PC-9 (cell line): ENCODE measurements around the gene CEACAM18. TPM values are rescaled to one million over a fixed set of nuclear protein-coding genes. Genes with fewer than 3 reads are reported as not detected.

Source experiments
- BruUV-seq: library from RNA; stranded (reverse); fragments of 400-500 nt; replicated peaks from 2 replicates; lab custom pipeline; 2021; lab: Mats Ljungman, UMichigan
- CTCF ChIA-PET: fragments of 300-600 bp; sonication (Branson Sonifier 250); formaldehyde crosslinking; loops from one replicate; lab custom pipeline; 2022; ENCODE audit warnings: antibody characterized with exemption; lab: Charles Lee
- POLR2A ChIA-PET: fragments of 300-600 bp; sonication (Branson Sonifier 250); formaldehyde crosslinking; loops from one replicate; lab custom pipeline; 2022; ENCODE audit warnings: antibody characterized with exemption; ENCODE audit not compliant: unreplicated experiment; lab: Charles Lee
- DNase-seq, 2 experiments: peaks; one replicate each; pipeline versions ENCODE4 v3.0.0 to v3.0.0-alpha.2; 2015 to 2022; ENCODE audit warnings: mixed read lengths in 1 of 2
- H2AFZ ChIP-seq: fragments of 200-600 bp; sonication (generic); 2 replicates; pipeline ENCODE4 v1.8.1; 2017; ENCODE audit warnings: antibody characterized with exemption
- H3F3A ChIP-seq: fragments of 200-600 bp; sonication (generic); 2 replicates; pipeline ENCODE4 v1.8.1; 2017; ENCODE audit warnings: antibody characterized with exemption, mild to moderate bottlenecking, low read depth; ENCODE audit not compliant: insufficient read depth
- H3K27ac ChIP-seq: fragments of 200-600 bp; sonication (generic); 2 replicates; pipeline ENCODE4 v1.6.1; 2016; ENCODE audit warnings: mixed run types
- H3K27me3 ChIP-seq: fragments of 200-600 bp; sonication (generic); 2 replicates; pipeline ENCODE4 v1.6.1; 2016; ENCODE audit warnings: low read depth, mixed run types; ENCODE audit not compliant: insufficient read depth
- H3K36me3 ChIP-seq: fragments of 200-600 bp; sonication (generic); 2 replicates; pipeline ENCODE4 v1.6.1; 2016; ENCODE audit warnings: low read depth, mixed run types
- H3K4me1 ChIP-seq: fragments of 200-600 bp; sonication (generic); replicated peaks from 2 replicates; pipeline ENCODE4 v1.6.1; 2016; ENCODE audit warnings: mixed run types; ENCODE audit not compliant: insufficient read depth
- H3K4me2 ChIP-seq: fragments of 200-600 bp; sonication (generic); 2 replicates; pipeline ENCODE4 v1.6.1; 2017; ENCODE audit warnings: mixed run types
- H3K4me3 ChIP-seq: fragments of 200-600 bp; sonication (generic); 2 replicates; pipeline ENCODE4 v1.6.1; 2016; ENCODE audit warnings: mixed run types
- H3K79me2 ChIP-seq: fragments of 200-600 bp; sonication (generic); 2 replicates; pipeline ENCODE4 v1.6.1; 2017; ENCODE audit warnings: low read depth, mixed run types
- H3K9me2 ChIP-seq: fragments of 200-600 bp; sonication (generic); 2 replicates; pipeline ENCODE4 v1.8.1; 2017; ENCODE audit warnings: mild to moderate bottlenecking; ENCODE audit not compliant: insufficient read depth
- H3K9me3 ChIP-seq: fragments of 200-600 bp; sonication (generic); 2 replicates; pipeline ENCODE4 v1.8.1; 2016; ENCODE audit warnings: low read depth; ENCODE audit not compliant: insufficient read depth
- H4K20me1 ChIP-seq: fragments of 200-600 bp; sonication (generic); 2 replicates; pipeline ENCODE4 v1.8.1; 2017; ENCODE audit not compliant: insufficient read depth
- CTCF ChIP-seq: fragments of 200-600 bp; sonication (generic); conservative IDR thresholded peaks from 2 replicates; pipeline ENCODE4 v1.6.1; 2017; ENCODE audit warnings: mixed run types, antibody characterized with exemption, mild to moderate bottlenecking, moderate library complexity
- EZH2 ChIP-seq: fragments of 200-600 bp; sonication (generic); IDR thresholded peaks from 2 replicates; pipeline ENCODE4 v1.8.0; 2017; ENCODE audit warnings: antibody characterized with exemption, low read depth
- intact Hi-C: fragments of 100-400 bp; cut with micrococcal nuclease; formaldehyde crosslinking; loops from one replicate; pipeline ENCODE4 v1.10.0; 2022; ENCODE audit not compliant: unreplicated experiment
- total RNA-seq: library from RNA; stranded (reverse); gene quantifications from 2 replicates; pipeline ENCODE4 v1.2.3, GENCODE V29; 2021

The CEACAM18 gene
- total RNA-seq, 1 experiment from 2014 or later = not detected

- no peak for TF ChIP-seq CTCF
- TF ChIP-seq EZH2 = no peak
- H3K4me2 ChIP-seq = no peak overlapping the region
- H3K9me3 ChIP-seq = no peaks in the 10 kb centered on the region
- no peaks in the 10 kb centered on the region for H3K36me3 ChIP-seq
- peaks cover 4% of the 10 kb centered on the region; the same call in 1 of the 2 replicates for H4K20me1 ChIP-seq
- intact Hi-C loops = no loop called here
- no peaks in the 10 kb centered on the region for H3K4me1 ChIP-seq
- DNase-seq = no peak
- BruUV-seq = no TSS peak
- peaks cover 95% of the 10 kb centered on the region for H3K27me3 ChIP-seq
- H3K27ac ChIP-seq = no peak overlapping the region
- ChIA-PET CTCF (no interaction called here), POLR2A (no interaction called here)
- no peaks in the 10 kb centered on the region for H3K79me2 ChIP-seq
- no peak overlapping the region for H2AFZ ChIP-seq
- H3K9me2 ChIP-seq = no peaks in the 10 kb centered on the region
- no peaks in the 10 kb centered on the region for H3F3A ChIP-seq
- no peak overlapping the region for H3K4me3 ChIP-seq
These were observed 21.6 kb upstream of the CEACAM18 start for GRCh38 chr19:51456541-51457290.

DNA sequence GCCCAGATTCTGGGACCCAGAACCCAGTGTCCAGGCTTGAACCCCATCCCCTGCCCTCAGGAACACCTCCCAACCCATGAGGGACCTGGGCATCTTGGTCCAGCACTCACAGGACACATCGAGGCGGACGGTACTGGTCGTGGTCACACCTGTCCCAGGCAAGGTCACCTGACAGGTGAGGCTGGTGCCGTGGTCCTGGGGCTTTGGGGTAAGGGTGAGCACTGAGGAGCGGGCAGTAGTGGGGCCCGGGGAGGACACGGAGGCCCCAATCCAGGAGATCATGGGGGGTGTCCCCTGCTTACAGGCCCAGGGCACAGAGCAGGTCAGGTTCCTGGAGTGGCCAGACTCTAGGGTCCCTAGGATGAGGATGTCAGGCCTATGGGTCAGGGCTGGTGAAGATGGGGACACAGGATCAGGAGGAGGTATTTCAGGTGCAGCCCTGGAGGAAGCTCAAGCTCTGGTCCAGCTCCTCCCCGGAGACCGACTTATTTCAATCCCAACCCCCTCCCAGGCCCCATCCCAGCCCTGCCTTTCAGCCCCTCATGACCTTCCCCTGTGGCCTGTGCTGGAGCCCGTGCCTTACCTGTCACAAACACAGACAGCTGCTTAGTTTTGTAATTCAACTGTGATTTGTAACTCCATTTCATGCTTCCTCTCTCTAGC lies 20.9 kb upstream of the CEACAM18 start:
- H3K4me2 ChIP-seq = no peak overlapping the region
- ChIA-PET CTCF (interaction anchor here (0.6 kb wide), 1 partner anchor 754 kb away, joined by 7 read pairs; no protein-coding TSS in a partner anchor), POLR2A (no interaction called here)
- no peak overlapping the region for H3K27ac ChIP-seq
- H3F3A ChIP-seq = no peaks in the 10 kb centered on the region
- BruUV-seq = no TSS peak
- no peak for TF ChIP-seq CTCF
- no peak for TF ChIP-seq EZH2
- peaks cover 95% of the 10 kb centered on the region for H3K27me3 ChIP-seq
- H3K36me3 ChIP-seq = no peaks in the 10 kb centered on the region
- H3K4me1 ChIP-seq = no peaks in the 10 kb centered on the region
- H3K4me3 ChIP-seq = no peak overlapping the region
- no peaks in the 10 kb centered on the region for H3K79me2 ChIP-seq
- H3K9me3 ChIP-seq = no peaks in the 10 kb centered on the region
- no peak for DNase-seq
- H3K9me2 ChIP-seq = no peaks in the 10 kb centered on the region
- H2AFZ ChIP-seq = no peak overlapping the region
- H4K20me1 ChIP-seq = peaks cover 4% of the 10 kb centered on the region; the same call in 1 of the 2 replicates
- intact Hi-C loops = no loop called here

DNA sequence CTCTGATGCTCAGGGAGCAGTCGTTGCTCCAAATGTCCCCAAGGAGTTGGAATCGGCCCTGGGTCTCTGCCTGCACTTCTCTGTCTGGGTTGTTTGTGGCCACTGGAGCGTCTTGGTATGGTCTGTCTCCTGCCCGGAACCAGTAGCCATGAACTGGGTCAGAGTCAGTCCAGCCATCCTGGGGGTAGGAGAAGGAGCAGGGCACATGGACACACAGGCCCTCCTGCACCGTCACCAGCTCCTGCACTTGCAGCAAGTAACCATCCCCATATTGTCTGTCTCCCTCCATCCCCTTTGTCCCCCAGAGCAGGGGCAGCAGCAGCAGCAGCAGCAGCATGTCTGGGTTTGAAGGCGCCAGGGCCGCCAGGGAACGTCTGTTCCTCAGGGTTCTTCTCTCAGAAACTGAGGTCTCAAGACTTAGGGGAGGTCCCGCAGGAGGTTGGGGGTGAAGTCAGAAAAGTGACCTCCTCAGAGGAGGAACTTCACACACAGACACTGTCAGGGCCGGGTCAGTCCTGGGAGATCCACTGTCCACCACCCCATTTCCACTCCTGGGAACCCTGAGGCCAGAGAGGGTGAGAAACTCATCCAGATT lies 20.2 kb upstream of the CEACAM18 start, which contains the start of gene SIGLEC8:
Gene SIGLEC8 (minus strand): TSS at position 404 of the 595 bp plus-strand sequence. CDS start 67 bp downstream, at position 337.
- no peak within 1 kb of the TSS for H3K4me3 ChIP-seq

More for the DNA sequence above, 20.2 kb upstream of the CEACAM18 start, which contains the start of gene SIGLEC8:
- H3K79me2 ChIP-seq = no peaks in the 10 kb centered on the region
- no peak within 1 kb of the TSS for H3K4me2 ChIP-seq
- intact Hi-C loops = no loop called here
- ChIA-PET POLR2A (no interaction called here), CTCF (no interaction called here)
- H3K27ac ChIP-seq = no peak within 1 kb of the TSS
- no peaks in the 10 kb centered on the region for H3K4me1 ChIP-seq
- no peaks in the 10 kb centered on the region for H3K9me2 ChIP-seq
- TF ChIP-seq CTCF = no peak
- H3K9me3 ChIP-seq = no peaks in the 10 kb centered on the region
- no TSS peak for BruUV-seq
- no peaks in the 10 kb centered on the region for H3F3A ChIP-seq
- H2AFZ ChIP-seq = no peak within 1 kb of the TSS
- H4K20me1 ChIP-seq = peaks cover 4% of the 10 kb centered on the region; the same call in 1 of the 2 replicates
- H3K36me3 ChIP-seq = no peaks in the 10 kb centered on the region
- peaks cover 95% of the 10 kb centered on the region for H3K27me3 ChIP-seq
- DNase-seq = no peak
